GM12872 (cell line): Measurements from ENCODE around the gene EXOC4.

ENCODE experiments used
- TF ChIP-seq, protein P1 (sequence below): IDR thresholded peaks from 3 replicates; pipeline ENCODE4 v1.5.1; 2011; ENCODE audit warnings: low read depth, mild to moderate bottlenecking, low read length, moderate library complexity; ENCODE audit not compliant: insufficient read depth

Gene EXOC4

DNA sequence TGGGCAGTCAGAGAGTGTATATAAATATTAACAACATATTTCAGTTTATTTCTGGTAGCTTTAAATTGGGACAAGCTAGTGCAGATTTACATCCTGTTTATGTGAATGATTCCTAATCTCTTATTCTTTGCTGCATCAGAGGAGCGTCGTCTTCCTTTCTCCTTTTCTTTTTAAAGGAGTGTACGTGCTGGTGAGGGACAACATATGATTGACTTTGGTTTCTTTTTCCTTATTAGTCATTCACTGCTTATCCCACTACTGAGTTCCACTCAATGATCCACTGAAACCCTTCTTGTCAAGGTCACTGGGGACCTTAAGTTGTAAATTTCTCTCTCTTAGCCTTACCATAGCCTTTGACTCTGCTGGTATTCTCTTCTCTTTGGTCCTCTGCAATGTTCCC, 116.3 kb downstream of the EXOC4 start:
- TF ChIP-seq, protein P1, sequence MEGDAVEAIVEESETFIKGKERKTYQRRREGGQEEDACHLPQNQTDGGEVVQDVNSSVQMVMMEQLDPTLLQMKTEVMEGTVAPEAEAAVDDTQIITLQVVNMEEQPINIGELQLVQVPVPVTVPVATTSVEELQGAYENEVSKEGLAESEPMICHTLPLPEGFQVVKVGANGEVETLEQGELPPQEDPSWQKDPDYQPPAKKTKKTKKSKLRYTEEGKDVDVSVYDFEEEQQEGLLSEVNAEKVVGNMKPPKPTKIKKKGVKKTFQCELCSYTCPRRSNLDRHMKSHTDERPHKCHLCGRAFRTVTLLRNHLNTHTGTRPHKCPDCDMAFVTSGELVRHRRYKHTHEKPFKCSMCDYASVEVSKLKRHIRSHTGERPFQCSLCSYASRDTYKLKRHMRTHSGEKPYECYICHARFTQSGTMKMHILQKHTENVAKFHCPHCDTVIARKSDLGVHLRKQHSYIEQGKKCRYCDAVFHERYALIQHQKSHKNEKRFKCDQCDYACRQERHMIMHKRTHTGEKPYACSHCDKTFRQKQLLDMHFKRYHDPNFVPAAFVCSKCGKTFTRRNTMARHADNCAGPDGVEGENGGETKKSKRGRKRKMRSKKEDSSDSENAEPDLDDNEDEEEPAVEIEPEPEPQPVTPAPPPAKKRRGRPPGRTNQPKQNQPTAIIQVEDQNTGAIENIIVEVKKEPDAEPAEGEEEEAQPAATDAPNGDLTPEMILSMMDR = no peak

- TF ChIP-seq, protein P1 = no peak
These were observed 118.7 kb downstream of the EXOC4 start for GRCh38 chr7:133371616-133372015.

DNA sequence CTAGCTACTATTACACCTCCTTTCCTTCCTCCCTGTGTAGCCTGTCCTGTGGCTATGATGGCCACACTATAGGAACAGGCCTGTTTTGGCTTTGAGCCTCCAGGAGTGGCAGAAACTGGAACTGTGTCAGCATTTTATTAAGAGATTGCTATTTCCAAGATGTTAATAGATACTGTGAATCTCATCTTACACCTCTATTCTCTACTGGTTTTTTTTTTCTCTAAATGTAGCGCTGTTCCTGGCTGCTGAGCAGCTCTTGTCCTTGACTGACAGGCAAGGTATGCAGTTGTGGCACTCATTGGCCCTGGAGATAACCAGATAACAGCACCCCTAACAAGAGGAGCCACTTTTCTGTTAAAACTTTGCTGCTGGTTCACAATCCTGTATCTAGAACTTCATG, 119.5 kb downstream of the EXOC4 start:
- TF ChIP-seq, protein P1 = no peak

GRCh38 chr7:133376514-133376913, 123.6 kb downstream of the EXOC4 start:
- TF ChIP-seq, protein P1 = no peak

DNA sequence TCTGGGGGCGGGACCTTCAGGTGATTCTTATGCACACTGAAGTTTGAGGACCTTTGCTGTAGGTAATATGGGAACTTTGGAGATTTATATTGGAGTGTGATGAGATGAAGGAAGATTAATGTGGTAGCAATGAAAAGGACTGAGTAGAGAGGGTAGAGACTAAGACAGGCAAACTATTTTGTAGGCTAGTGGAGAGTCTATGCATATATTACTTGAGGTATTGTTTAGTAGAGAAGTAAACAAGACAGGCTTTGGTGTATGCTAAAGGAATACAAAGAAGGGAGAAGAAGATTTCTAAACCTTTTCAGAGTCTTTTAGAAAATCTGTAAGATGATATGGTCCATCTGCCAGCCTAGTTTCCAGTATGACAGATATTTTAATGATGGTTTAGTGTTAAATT, 129.1 kb downstream of the EXOC4 start:
- TF ChIP-seq, protein P1 = no peak

GRCh38 chr7:133382775-133383559, 130.1 kb downstream of the EXOC4 start:
- TF ChIP-seq, protein P1 = no peak

GRCh38 chr7:133386205-133386604, 133.3 kb downstream of the EXOC4 start:
- TF ChIP-seq, protein P1 = no peak

GRCh38 chr7:133389727-133390126, 136.8 kb downstream of the EXOC4 start:
- TF ChIP-seq, protein P1 = no peak
